PC-3 (cell line): ENCODE measurements around the gene EFHC1. TPM values are rescaled to one million over a fixed set of nuclear protein-coding genes. Genes with fewer than 3 reads are reported as not detected.

Experiments
- ATAC-seq: fragments of 200-7000 bp; cut with Tn5 transposase; 2 replicates; pipeline ENCODE4 v1.9.1; 2020; ENCODE audit warnings: mild to moderate bottlenecking, moderate library complexity
- BruUV-seq: library from RNA; stranded (reverse); fragments of 400-500 nt; replicated peaks from 2 replicates; lab custom pipeline; 2021; lab: Mats Ljungman, UMichigan
- CTCF ChIA-PET: fragments of 300-600 bp; sonication (Branson Sonifier 250); formaldehyde crosslinking; loops from one replicate; lab custom pipeline; 2022; ENCODE audit warnings: antibody characterized with exemption; lab: Charles Lee
- POLR2A ChIA-PET: fragments of 300-600 bp; sonication (Branson Sonifier 250); formaldehyde crosslinking; loops from one replicate; lab custom pipeline; 2022; ENCODE audit warnings: antibody characterized with exemption; ENCODE audit not compliant: unreplicated experiment; lab: Charles Lee
- DNase-seq: peaks from one replicate; pipeline ENCODE4 v3.0.0-alpha.2; 2015
- H2AFZ ChIP-seq: fragments of 300-600 bp; sonication (generic); 2 replicates; pipeline ENCODE4 v1.6.0; 2016; ENCODE audit warnings: antibody characterized with exemption, low read length
- H3F3A ChIP-seq: fragments of 300-600 bp; sonication (generic); one replicate; pipeline ENCODE4 v1.6.0; 2017; ENCODE audit warnings: antibody characterized with exemption, low read length, control low read depth, mild to moderate bottlenecking; ENCODE audit not compliant: unreplicated experiment
- H3K27ac ChIP-seq: fragments of 300-600 bp; sonication (generic); 2 replicates; pipeline ENCODE4 v1.5.1; 2016; ENCODE audit warnings: mild to moderate bottlenecking, low read length
- H3K27me3 ChIP-seq: fragments of 300-600 bp; sonication (generic); 2 replicates; pipeline ENCODE4 v1.6.1; 2016; ENCODE audit warnings: low read length, mixed read lengths
- H3K36me3 ChIP-seq: fragments of 300-600 bp; sonication (generic); 2 replicates; pipeline ENCODE4 v1.6.1; 2016; ENCODE audit warnings: low read depth, mixed run types, low read length, mixed read lengths
- H3K4me1 ChIP-seq: fragments of 300-600 bp; sonication (generic); 2 replicates; pipeline ENCODE4 v1.5.1; 2016; ENCODE audit warnings: low read length; ENCODE audit not compliant: insufficient read depth
- H3K4me2 ChIP-seq: fragments of 300-600 bp; sonication (generic); 2 replicates; pipeline ENCODE4 v1.6.0; 2016; ENCODE audit warnings: low read length
- H3K4me3 ChIP-seq: fragments of 300-600 bp; sonication (generic); 2 replicates; pipeline ENCODE4 v1.5.1; 2016; ENCODE audit warnings: mild to moderate bottlenecking, low read length, mixed read lengths
- H3K79me2 ChIP-seq: fragments of 300-600 bp; sonication (generic); 2 replicates; pipeline ENCODE4 v1.6.1; 2017; ENCODE audit warnings: low read length, mixed read lengths
- H3K9ac ChIP-seq: fragments of 300-600 bp; sonication (generic); 2 replicates; pipeline ENCODE4 v1.6.0; 2016; ENCODE audit warnings: mild to moderate bottlenecking, low read length
- H3K9me2 ChIP-seq: fragments of 300-600 bp; sonication (generic); replicated peaks from 2 replicates; pipeline ENCODE4 v1.6.1; 2016; ENCODE audit warnings: mixed run types, low read length, mixed read lengths
- H3K9me3 ChIP-seq: fragments of 300-600 bp; sonication (generic); 2 replicates; pipeline ENCODE4 v1.6.1; 2016; ENCODE audit warnings: low read length, mixed read lengths
- H4K20me1 ChIP-seq: fragments of 300-600 bp; sonication (generic); 2 replicates; pipeline ENCODE4 v1.6.1; 2016; ENCODE audit warnings: low read length, mixed read lengths
- CTCF ChIP-seq: fragments of 300-600 bp; sonication (generic); conservative IDR thresholded peaks from 2 replicates; pipeline ENCODE4 v1.5.1; 2017; ENCODE audit warnings: antibody characterized with exemption, low read depth, mild to moderate bottlenecking, low read length
- EZH2 ChIP-seq: fragments of 300-600 bp; sonication (generic); IDR thresholded peaks from one replicate; pipeline ENCODE4 v1.6.1; 2017; ENCODE audit warnings: antibody characterized with exemption, mild to moderate bottlenecking, low read length; ENCODE audit not compliant: unreplicated experiment
- EZH2phosphoT487 ChIP-seq: fragments of 300-600 bp; sonication (generic); IDR thresholded peaks from 2 replicates; pipeline ENCODE4 v1.6.1; 2018; ENCODE audit warnings: mild to moderate bottlenecking, antibody characterized with exemption, low read length, borderline replicate concordance
- intact Hi-C: fragments of 100-400 bp; cut with micrococcal nuclease; formaldehyde crosslinking; loops from 2 replicates; pipeline ENCODE4 v1.9.0; 2023
- total RNA-seq: library from RNA; depleted of rRNA; stranded (reverse); fragments of >200 nt; gene quantifications from 2 replicates; pipeline ENCODE4 v1.2.3, GENCODE V29; 2014

Gene EFHC1
- total RNA-seq, 1 experiment from 2014 or later, result 22.4 TPM

GRCh38 chr6:52526634-52527033 is 106.5 kb downstream of the EFHC1 start:
- H4K20me1 ChIP-seq, result no peaks in the 10 kb centered on the region
- ChIA-PET POLR2A (interaction anchor here (0.6 kb wide), 1 partner anchor 16 kb away, joined by 4 read pairs; no protein-coding TSS in a partner anchor), CTCF (no interaction called here)
- H3K79me2 ChIP-seq, result no peaks in the 10 kb centered on the region
- H3K27ac ChIP-seq, result no peak overlapping the region
- no peak for DNase-seq
- no peaks in the 10 kb centered on the region for H3K27me3 ChIP-seq
- H3K4me2 ChIP-seq, result no peak overlapping the region
- no peaks in the 10 kb centered on the region for H3K36me3 ChIP-seq
- no peaks in the 10 kb centered on the region for H3K9me2 ChIP-seq
- intact Hi-C loops, result no loop called here
- H3K4me1 ChIP-seq, result peaks cover 19% of the 10 kb centered on the region
- H3F3A ChIP-seq, result no peaks in the 10 kb centered on the region
- BruUV-seq, result no TSS peak
- no peak for TF ChIP-seq CTCF
- no peak for TF ChIP-seq EZH2
- no peak for TF ChIP-seq EZH2phosphoT487
- no peak overlapping the region for H3K9ac ChIP-seq
- no peak for ATAC-seq
- H3K9me3 ChIP-seq, result no peaks in the 10 kb centered on the region
- no peak overlapping the region for H2AFZ ChIP-seq
- no peak overlapping the region for H3K4me3 ChIP-seq

DNA sequence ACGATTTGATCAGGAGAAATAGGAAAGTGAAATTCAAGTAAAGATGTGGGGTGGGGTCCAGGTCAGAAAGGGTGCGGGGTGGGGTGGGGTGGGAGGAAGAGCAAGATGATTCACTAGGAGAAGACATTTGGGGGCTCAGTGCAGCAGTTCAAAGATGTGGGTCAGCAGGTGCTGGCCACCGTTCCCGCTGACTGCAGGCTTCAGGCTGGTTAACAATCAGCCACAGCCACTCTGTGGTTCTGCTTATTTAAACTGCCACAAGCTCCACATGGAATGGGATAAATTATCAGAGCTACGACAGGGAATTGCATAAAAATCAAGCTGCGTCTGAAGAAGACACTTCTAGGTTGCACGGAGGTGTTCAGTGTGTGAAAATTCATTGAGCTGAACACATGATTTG is 107.3 kb downstream of the EFHC1 start:
- Histone ChIP-seq H2AFZ (no peak overlapping the region), H4K20me1 (no peaks in the 10 kb centered on the region), H3K4me1 (peaks cover 19% of the 10 kb centered on the region), H3K9ac (no peak overlapping the region), H3K79me2 (no peaks in the 10 kb centered on the region), H3K27ac (no peak overlapping the region), H3K27me3 (no peaks in the 10 kb centered on the region), H3K36me3 (no peaks in the 10 kb centered on the region), H3K4me3 (no peak overlapping the region), H3F3A (no peaks in the 10 kb centered on the region), H3K9me3 (no peaks in the 10 kb centered on the region), H3K4me2 (no peak overlapping the region), H3K9me2 (no peaks in the 10 kb centered on the region)
- ChIA-PET CTCF (no interaction called here), POLR2A (no interaction called here)
- no peak for TF ChIP-seq EZH2
- no peak for TF ChIP-seq EZH2phosphoT487
- no peak for TF ChIP-seq CTCF
- intact Hi-C loops, result no loop called here
- DNase-seq (no peak), ATAC-seq (no peak)
- BruUV-seq, result no TSS peak

DNA sequence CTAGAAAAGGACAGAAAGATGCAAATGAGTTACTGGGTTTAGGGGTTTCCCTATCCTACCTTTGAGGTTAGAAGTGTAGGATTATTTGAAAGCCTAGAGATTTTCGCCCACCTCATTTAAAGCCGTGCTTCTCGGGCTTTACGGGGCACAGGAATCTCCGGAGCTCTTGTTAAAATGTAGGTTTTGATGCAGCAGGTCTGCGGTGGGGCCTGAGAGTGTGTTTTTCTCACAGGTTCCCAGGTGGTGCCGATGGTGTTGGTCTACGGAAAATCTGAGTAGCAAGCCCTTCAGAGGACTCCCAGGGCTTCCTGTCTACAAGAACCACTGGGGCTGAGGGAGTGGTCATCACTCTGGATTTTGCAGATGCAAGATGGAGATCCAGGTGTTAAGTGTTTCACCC is 109.2 kb downstream of the EFHC1 start:
- H3K4me2 ChIP-seq, result no peak overlapping the region
- no peak for ATAC-seq
- ChIA-PET POLR2A (interaction anchor here (0.6 kb wide), 1 partner anchor 14 kb away, joined by 21 read pairs; no protein-coding TSS in a partner anchor), CTCF (no interaction called here)
- H2AFZ ChIP-seq, result no peak overlapping the region
- no peak overlapping the region for H3K27ac ChIP-seq
- H3F3A ChIP-seq, result no peaks in the 10 kb centered on the region
- no peaks in the 10 kb centered on the region for H4K20me1 ChIP-seq
- H3K9me3 ChIP-seq, result no peaks in the 10 kb centered on the region
- no peak overlapping the region for H3K9ac ChIP-seq
- no TSS peak for BruUV-seq
- DNase-seq, result no peak
- intact Hi-C loops, result no loop called here
- TF ChIP-seq CTCF (no peak), EZH2phosphoT487 (no peak), EZH2 (no peak)
- H3K79me2 ChIP-seq, result no peaks in the 10 kb centered on the region
- H3K9me2 ChIP-seq, result no peaks in the 10 kb centered on the region
- H3K4me3 ChIP-seq, result no peak overlapping the region
- H3K27me3 ChIP-seq, result no peaks in the 10 kb centered on the region
- H3K36me3 ChIP-seq, result peaks cover 1% of the 10 kb centered on the region; the same call in 1 of the 2 replicates
- H3K4me1 ChIP-seq, result peaks cover 10% of the 10 kb centered on the region; the same call in 1 of the 2 replicates
